PFSK-1 (cell line): Measurements from ENCODE around the gene MAP2K5.

ENCODE experiments used
- FOXP2 ChIP-seq: optimal IDR thresholded peaks from 2 replicates; pipeline ENCODE3; 2011; ENCODE audit warnings: borderline replicate concordance, control low read depth, inconsistent platforms; ENCODE audit not compliant: insufficient read depth; ENCODE audit errors: extremely low read length, extremely low read depth
- POLR2AphosphoS5 ChIP-seq: IDR thresholded peaks from 2 replicates; pipeline ENCODE4 v1.6.1; 2012; ENCODE audit warnings: low read depth, mild to moderate bottlenecking, control low read depth, low read length, moderate library complexity
- REST ChIP-seq, 2 experiments: IDR thresholded peaks; 2 replicates each; pipeline versions ENCODE4 v1.6.1 to v1.8.0; 2011 to 2012; ENCODE audit warnings: low read depth in 2 of 2, low read length in 2 of 2, control low read depth in 1 of 2, inconsistent platforms in 1 of 2, mild to moderate bottlenecking in 1 of 2, moderate library complexity in 1 of 2; ENCODE audit not compliant: insufficient read depth in 1 of 2
- SIN3A ChIP-seq: IDR thresholded peaks from 2 replicates; pipeline ENCODE4 v1.6.1; 2012; ENCODE audit warnings: mild to moderate bottlenecking, low read length, moderate library complexity, borderline replicate concordance; ENCODE audit not compliant: insufficient read depth
- TAF1 ChIP-seq: IDR thresholded peaks from 2 replicates; pipeline ENCODE4 v1.6.1; 2012; ENCODE audit warnings: low read length, control low read depth, borderline replicate concordance; ENCODE audit not compliant: insufficient read depth

The MAP2K5 gene

GRCh38 chr15:67504796-67505195 lies 37.7 kb upstream of the MAP2K5 start:
- TF ChIP-seq TAF1 (no peak), POLR2AphosphoS5 (no peak), FOXP2 (no peak), REST (IDR thresholded peaks at IDR 0.05; ENCODE audit: insufficient read depth in 1 of 2, low read depth in 2 of 2, low read length in 2 of 2) (no peak), SIN3A (no peak)

- no peak for TF ChIP-seq TAF1
- no peak for TF ChIP-seq REST (IDR thresholded peaks at IDR 0.05; ENCODE audit: insufficient read depth in 1 of 2, low read depth in 2 of 2, low read length in 2 of 2)
- TF ChIP-seq SIN3A: no peak
- no peak for TF ChIP-seq FOXP2
- TF ChIP-seq POLR2AphosphoS5: no peak
Measured at GRCh38 chr15:67505675-67506572, 36.6 kb upstream of the MAP2K5 start.

DNA sequence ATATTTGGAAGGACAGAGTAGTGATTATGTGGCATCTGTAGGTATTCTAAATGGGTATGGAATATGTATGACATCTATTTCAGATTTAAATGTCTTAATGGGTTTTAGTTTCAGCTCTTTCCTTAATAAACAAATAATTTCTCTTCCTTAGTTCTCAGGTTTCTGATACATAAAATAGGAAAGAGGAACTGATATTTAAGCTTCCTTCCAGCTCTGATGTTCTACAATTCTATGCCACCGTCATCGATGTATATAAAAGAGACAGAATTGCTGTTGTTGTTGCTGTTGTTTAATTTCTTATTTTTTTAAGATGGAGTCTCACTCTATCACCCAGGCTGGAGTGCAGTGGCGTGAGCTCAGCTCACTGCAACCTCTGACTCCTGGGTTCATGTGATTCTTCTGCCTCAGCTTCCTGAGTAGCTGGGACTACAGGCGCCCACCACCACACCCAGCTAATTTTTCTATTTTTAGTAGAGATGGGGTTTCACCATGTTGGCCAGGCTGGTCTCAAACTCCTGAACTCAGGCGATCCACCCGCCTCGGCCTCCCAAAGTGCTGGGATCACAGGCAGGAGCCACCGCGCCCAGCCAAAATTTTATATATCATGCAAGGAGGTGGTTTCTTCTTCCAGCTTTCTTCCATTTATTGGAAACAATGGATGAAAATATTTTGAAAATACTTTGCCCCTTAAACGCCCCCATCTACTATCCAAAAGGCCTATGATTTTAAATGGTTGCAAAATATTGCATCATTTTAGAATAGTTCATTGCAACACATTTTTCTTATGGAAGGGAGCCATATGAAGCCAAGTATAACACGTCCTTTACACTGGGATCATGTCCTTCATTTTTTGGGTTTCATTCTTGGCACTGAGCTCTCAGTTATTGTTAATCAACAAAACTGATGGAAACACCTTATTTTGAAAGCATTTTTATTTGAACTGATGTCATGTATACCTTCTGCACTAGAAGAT lies 35.4 kb upstream of the MAP2K5 start:
- TF ChIP-seq SIN3A (no peak), TAF1 (no peak), FOXP2 (no peak), REST (IDR thresholded peaks at IDR 0.05; ENCODE audit: insufficient read depth in 1 of 2, low read depth in 2 of 2, low read length in 2 of 2) (no peak), POLR2AphosphoS5 (no peak)

- no peak for TF ChIP-seq REST (IDR thresholded peaks at IDR 0.05; ENCODE audit: insufficient read depth in 1 of 2, low read depth in 2 of 2, low read length in 2 of 2)
- no peak for TF ChIP-seq SIN3A
- no peak for TF ChIP-seq TAF1
- no peak for TF ChIP-seq POLR2AphosphoS5
- TF ChIP-seq FOXP2: no peak
Measured at GRCh38 chr15:67508407-67508806, 34.1 kb upstream of the MAP2K5 start.
